A673 (cell line): ENCODE results near the gene CEBPB. TPM values are rescaled to one million over a fixed set of nuclear protein-coding genes. Genes with fewer than 3 reads are reported as not detected.

ENCODE experiments used
- BruUV-seq: library from RNA; stranded (reverse); fragments of 400-500 nt; replicated peaks from 2 replicates; lab custom pipeline; 2021; lab: Mats Ljungman, UMichigan
- CTCF ChIA-PET: fragments of 300-600 bp; sonication (Branson Sonifier 250); formaldehyde crosslinking; loops from one replicate; lab custom pipeline; 2022; ENCODE audit warnings: antibody characterized with exemption; lab: Charles Lee
- POLR2A ChIA-PET: fragments of 300-600 bp; sonication (Branson Sonifier 250); formaldehyde crosslinking; loops from one replicate; lab custom pipeline; 2022; ENCODE audit warnings: antibody characterized with exemption; ENCODE audit not compliant: low non-redundant PET; lab: Charles Lee
- DNase-seq: peaks from one replicate; pipeline ENCODE4 v3.0.0-alpha.2; 2015; ENCODE audit warnings: low spot score
- H3K27ac ChIP-seq: fragments of 200-600 bp; sonication (generic); 2 replicates; pipeline ENCODE4 v1.5.1; 2016; ENCODE audit warnings: mixed run types, low read depth, mild to moderate bottlenecking, mixed read lengths, antibody characterized with exemption, low read length; ENCODE audit not compliant: poor library complexity, severe bottlenecking
- H3K27me3 ChIP-seq: fragments of 200-600 bp; sonication (generic); replicated peaks from 2 replicates; pipeline ENCODE4 v1.6.1; 2017; ENCODE audit warnings: mixed run types, low read depth, mild to moderate bottlenecking, mixed read lengths, antibody characterized with exemption, low read length; ENCODE audit not compliant: insufficient read depth, poor library complexity
- H3K36me3 ChIP-seq: fragments of 200-600 bp; sonication (generic); 2 replicates; pipeline ENCODE4 v1.6.1; 2016; ENCODE audit warnings: mixed run types, mild to moderate bottlenecking, mixed read lengths, antibody characterized with exemption, low read length; ENCODE audit not compliant: insufficient read depth, poor library complexity, severe bottlenecking
- H3K4me1 ChIP-seq: fragments of 200-600 bp; sonication (generic); 2 replicates; pipeline ENCODE4 v1.6.1; 2017; ENCODE audit warnings: mixed run types, mild to moderate bottlenecking, mixed read lengths, antibody characterized with exemption, low read length; ENCODE audit not compliant: insufficient read depth, poor library complexity, severe bottlenecking
- H3K4me3 ChIP-seq: fragments of 200-600 bp; sonication (generic); 2 replicates; pipeline ENCODE4 v1.5.1; 2016; ENCODE audit warnings: low read depth, mixed run types, mild to moderate bottlenecking, mixed read lengths, low read length; ENCODE audit not compliant: poor library complexity, severe bottlenecking
- H3K9me3 ChIP-seq: fragments of 200-600 bp; sonication (generic); 2 replicates; pipeline ENCODE4 v1.6.1; 2016; ENCODE audit warnings: mixed run types, low read depth, mild to moderate bottlenecking, mixed read lengths, antibody characterized with exemption, low read length; ENCODE audit not compliant: poor library complexity, severe bottlenecking
- CTCF ChIP-seq: fragments of 300-800, 200-600 bp; sonication (generic); conservative IDR thresholded peaks from 2 replicates; pipeline ENCODE4 v1.5.1; 2017; ENCODE audit warnings: low read depth, mild to moderate bottlenecking, antibody characterized with exemption, low read length, moderate library complexity, mixed read lengths
- EZH2 ChIP-seq: fragments of 200-600 bp; sonication (generic); IDR thresholded peaks from 2 replicates; pipeline ENCODE4 v1.6.1; 2017; ENCODE audit warnings: borderline replicate concordance, low read depth, mild to moderate bottlenecking, mixed read lengths, antibody characterized with exemption, low read length; ENCODE audit not compliant: poor library complexity, severe bottlenecking
- intact Hi-C: fragments of 100-400 bp; cut with micrococcal nuclease; formaldehyde crosslinking; loops from one replicate; pipeline ENCODE4 v1.10.0; 2022; ENCODE audit not compliant: unreplicated experiment
- total RNA-seq: library from RNA; stranded (reverse); gene quantifications from 2 replicates; pipeline ENCODE4 v1.2.3, GENCODE V29; 2021

The CEBPB gene
- total RNA-seq, 1 experiment from 2014 or later: 130 TPM

GRCh38 chr20:50230184-50230583 lies 39.6 kb downstream of the CEBPB start:
- no peaks in the 10 kb centered on the region for H3K4me1 ChIP-seq
- no peaks in the 10 kb centered on the region for H3K27me3 ChIP-seq
- POLR2A ChIA-PET: no interaction called here
- TF ChIP-seq EZH2 (no peak), CTCF (no peak)
- intact Hi-C loops: no loop called here
- CTCF ChIA-PET: no interaction called here
- no peaks in the 10 kb centered on the region for H3K36me3 ChIP-seq
- no peak overlapping the region for H3K4me3 ChIP-seq
- no peaks in the 10 kb centered on the region for H3K9me3 ChIP-seq
- no peak overlapping the region for H3K27ac ChIP-seq
- no peak for DNase-seq
- no TSS peak for BruUV-seq

- Histone ChIP-seq H3K36me3 (no peaks in the 10 kb centered on the region), H3K4me1 (no peaks in the 10 kb centered on the region), H3K27ac (no peak overlapping the region), H3K4me3 (no peak overlapping the region), H3K9me3 (no peaks in the 10 kb centered on the region), H3K27me3 (no peaks in the 10 kb centered on the region)
- TF ChIP-seq EZH2 (no peak), CTCF (no peak)
- no peak for DNase-seq
- intact Hi-C loops: no loop called here
- BruUV-seq: no TSS peak
- CTCF ChIA-PET: no interaction called here
- POLR2A ChIA-PET: no interaction called here
These were observed 40.4 kb downstream of the CEBPB start for GRCh38 chr20:50230871-50231560.

- Histone ChIP-seq H3K9me3 (no peaks in the 10 kb centered on the region), H3K27ac (no peak overlapping the region), H3K36me3 (no peaks in the 10 kb centered on the region), H3K27me3 (no peaks in the 10 kb centered on the region), H3K4me3 (no peak overlapping the region), H3K4me1 (no peaks in the 10 kb centered on the region)
- TF ChIP-seq CTCF (no peak), EZH2 (no peak)
- intact Hi-C loops: no loop called here
- DNase-seq: no peak
- ChIA-PET POLR2A (no interaction called here), CTCF (no interaction called here)
- BruUV-seq: no TSS peak
These were observed 41.2 kb downstream of the CEBPB start for GRCh38 chr20:50231854-50232253.
